ENCODE results near the gene AP3B1. TPM values are rescaled to one million over a fixed set of nuclear protein-coding genes. Genes with fewer than 3 reads are reported as not detected.
A peak's percentile ranks its signal among the peaks of the same experiment; 100 is the strongest.
"Not testable (repeated sequence)": the region's sequence is repeated elsewhere in the genome, so short reads cannot be mapped to it uniquely, and the experiment has no call there.

The AP3B1 gene
- total RNA-seq, 1 experiment from 2014 or later, result 27.4 TPM

GRCh38 chr5:78090002-78090401 is 204.5 kb downstream of the AP3B1 start:
- H4K20me1 ChIP-seq (ENCODE audit: insufficient read depth, low read depth, low read length), result no peaks in the 10 kb centered on the region
- H3K4me1 ChIP-seq (ENCODE audit: low read length), result no peaks in the 10 kb centered on the region
- H2AFZ ChIP-seq (ENCODE audit: low read length), result no peak overlapping the region
- H3K9me3 ChIP-seq (ENCODE audit: low read length), result no peaks in the 10 kb centered on the region
- no peaks in the 10 kb centered on the region for H3K27me3 ChIP-seq (ENCODE audit: low read length)
- H3K4me2 ChIP-seq (ENCODE audit: low read depth, low read length, poor library complexity, severe bottlenecking), result no peak overlapping the region
- no peaks in the 10 kb centered on the region for H3K9me2 ChIP-seq (replicated peaks; ENCODE audit: insufficient read depth, low read length)
- no peak overlapping the region for H3K27ac ChIP-seq (ENCODE audit: low read length)
- no peak for DNase-seq
- H3K79me2 ChIP-seq (ENCODE audit: low read length), result no peaks in the 10 kb centered on the region
- no peak overlapping the region for H3K9ac ChIP-seq (ENCODE audit: low read length)
- H3K36me3 ChIP-seq (ENCODE audit: insufficient read depth, low read length), result no peaks in the 10 kb centered on the region
- no peak overlapping the region for H3K4me3 ChIP-seq (ENCODE audit: low read length)

GRCh38 chr5:78078858-78079257 is 215.6 kb downstream of the AP3B1 start:
- Histone ChIP-seq H3K9ac (ENCODE audit: low read length) (no peak overlapping the region), H3K9me2 (replicated peaks; ENCODE audit: insufficient read depth, low read length) (no peaks in the 10 kb centered on the region), H3K27ac (ENCODE audit: low read length) (no peak overlapping the region), H3K4me1 (ENCODE audit: low read length) (no peaks in the 10 kb centered on the region), H3K4me2 (ENCODE audit: low read depth, low read length, poor library complexity, severe bottlenecking) (no peak overlapping the region), H4K20me1 (ENCODE audit: insufficient read depth, low read depth, low read length) (no peaks in the 10 kb centered on the region), H3K27me3 (ENCODE audit: low read length) (no peaks in the 10 kb centered on the region), H3K4me3 (ENCODE audit: low read length) (no peak overlapping the region), H3K9me3 (ENCODE audit: low read length) (no peaks in the 10 kb centered on the region), H3K36me3 (ENCODE audit: insufficient read depth, low read length) (no peaks in the 10 kb centered on the region), H2AFZ (ENCODE audit: low read length) (no peak overlapping the region), H3K79me2 (ENCODE audit: low read length) (no peaks in the 10 kb centered on the region)
- no peak for DNase-seq

DNA sequence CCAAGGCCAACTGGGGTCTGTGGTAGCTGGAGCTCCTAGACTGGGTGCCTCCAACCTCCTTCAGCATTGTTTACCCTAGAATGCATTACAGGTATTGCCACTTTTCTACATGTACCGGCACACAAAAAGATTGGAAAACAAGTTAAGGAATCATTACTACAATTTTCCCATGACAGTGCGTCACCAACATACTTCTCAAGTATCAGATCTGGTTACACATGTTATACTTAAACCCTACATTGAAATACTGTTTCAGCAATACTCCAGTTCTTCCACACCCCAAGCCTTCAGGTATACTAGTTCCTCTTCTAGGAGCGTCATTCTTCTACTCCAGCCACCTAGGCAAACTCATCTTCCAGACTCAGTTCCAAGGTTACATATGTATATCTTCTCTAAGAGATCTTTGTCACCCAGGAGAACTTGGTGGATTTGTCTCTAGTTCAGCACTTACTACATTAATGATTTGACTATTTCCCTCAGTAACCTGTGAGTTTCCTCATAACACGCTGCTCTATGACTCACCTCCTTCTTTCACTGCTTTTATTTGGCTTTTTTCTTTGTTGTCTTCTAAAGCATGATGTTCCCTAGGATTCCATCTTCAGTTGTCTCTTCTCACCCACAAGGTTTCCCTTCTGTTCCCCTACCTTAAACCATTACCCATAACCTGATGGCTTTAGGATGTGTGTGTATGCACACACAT is 217.0 kb downstream of the AP3B1 start:
- DNase-seq, result no peak
- Histone ChIP-seq H3K4me1 (ENCODE audit: low read length) (no peaks in the 10 kb centered on the region), H3K36me3 (ENCODE audit: insufficient read depth, low read length) (no peaks in the 10 kb centered on the region), H2AFZ (ENCODE audit: low read length) (no peak overlapping the region), H3K9me2 (replicated peaks; ENCODE audit: insufficient read depth, low read length) (no peaks in the 10 kb centered on the region), H3K4me2 (ENCODE audit: low read depth, low read length, poor library complexity, severe bottlenecking) (no peak overlapping the region), H3K27ac (ENCODE audit: low read length) (no peak overlapping the region), H3K79me2 (ENCODE audit: low read length) (no peaks in the 10 kb centered on the region), H3K9me3 (ENCODE audit: low read length) (no peaks in the 10 kb centered on the region), H4K20me1 (ENCODE audit: insufficient read depth, low read depth, low read length) (no peaks in the 10 kb centered on the region), H3K4me3 (ENCODE audit: low read length) (no peak overlapping the region), H3K27me3 (ENCODE audit: low read length) (no peaks in the 10 kb centered on the region), H3K9ac (ENCODE audit: low read length) (no peak overlapping the region)

- Histone ChIP-seq H3K9ac (ENCODE audit: low read length) (no peak overlapping the region), H3K27me3 (ENCODE audit: low read length) (no peaks in the 10 kb centered on the region), H3K4me2 (ENCODE audit: low read depth, low read length, poor library complexity, severe bottlenecking) (no peak overlapping the region), H3K79me2 (ENCODE audit: low read length) (no peaks in the 10 kb centered on the region), H3K4me3 (ENCODE audit: low read length) (no peak overlapping the region), H3K36me3 (ENCODE audit: insufficient read depth, low read length) (no peaks in the 10 kb centered on the region), H2AFZ (ENCODE audit: low read length) (no peak overlapping the region), H4K20me1 (ENCODE audit: insufficient read depth, low read depth, low read length) (no peaks in the 10 kb centered on the region), H3K9me2 (replicated peaks; ENCODE audit: insufficient read depth, low read length) (no peaks in the 10 kb centered on the region), H3K27ac (ENCODE audit: low read length) (no peak overlapping the region), H3K4me1 (ENCODE audit: low read length) (no peaks in the 10 kb centered on the region), H3K9me3 (ENCODE audit: low read length) (no peaks in the 10 kb centered on the region)
- DNase-seq, result no peak
Observed at GRCh38 chr5:78076351-78076750, 218.1 kb downstream of the AP3B1 start.

GRCh38 chr5:78075301-78075700 is 219.2 kb downstream of the AP3B1 start:
- H2AFZ ChIP-seq (ENCODE audit: low read length), result no peak overlapping the region
- no peaks in the 10 kb centered on the region for H3K4me1 ChIP-seq (ENCODE audit: low read length)
- no peak for DNase-seq
- no peak overlapping the region for H3K4me3 ChIP-seq (ENCODE audit: low read length)
- no peak overlapping the region for H3K9ac ChIP-seq (ENCODE audit: low read length)
- no peak overlapping the region for H3K4me2 ChIP-seq (ENCODE audit: low read depth, low read length, poor library complexity, severe bottlenecking)
- no peaks in the 10 kb centered on the region for H3K9me3 ChIP-seq (ENCODE audit: low read length)
- H3K79me2 ChIP-seq (ENCODE audit: low read length), result no peaks in the 10 kb centered on the region
- H4K20me1 ChIP-seq (ENCODE audit: insufficient read depth, low read depth, low read length), result no peaks in the 10 kb centered on the region
- no peaks in the 10 kb centered on the region for H3K27me3 ChIP-seq (ENCODE audit: low read length)
- no peak overlapping the region for H3K27ac ChIP-seq (ENCODE audit: low read length)
- H3K9me2 ChIP-seq (replicated peaks; ENCODE audit: insufficient read depth, low read length), result no peaks in the 10 kb centered on the region
- no peaks in the 10 kb centered on the region for H3K36me3 ChIP-seq (ENCODE audit: insufficient read depth, low read length)

GRCh38 chr5:78070691-78071090 is 223.8 kb downstream of the AP3B1 start:
- H2AFZ ChIP-seq (ENCODE audit: low read length); H3K4me1 ChIP-seq (ENCODE audit: low read length); H3K9ac ChIP-seq (ENCODE audit: low read length); H3K4me2 ChIP-seq (ENCODE audit: low read depth, low read length, poor library complexity, severe bottlenecking); H3K27me3 ChIP-seq (ENCODE audit: low read length); H4K20me1 ChIP-seq (ENCODE audit: insufficient read depth, low read depth, low read length); H3K79me2 ChIP-seq (ENCODE audit: low read length); H3K36me3 ChIP-seq (ENCODE audit: insufficient read depth, low read length); H3K4me3 ChIP-seq (ENCODE audit: low read length); DNase-seq; H3K9me3 ChIP-seq (ENCODE audit: low read length); H3K27ac ChIP-seq (ENCODE audit: low read length); H3K9me2 ChIP-seq (replicated peaks; ENCODE audit: insufficient read depth, low read length): not testable (repeated sequence)

GRCh38 chr5:78067581-78067980 is 226.9 kb downstream of the AP3B1 start:
- DNase-seq; H4K20me1 ChIP-seq (ENCODE audit: insufficient read depth, low read depth, low read length); H3K79me2 ChIP-seq (ENCODE audit: low read length); H3K9me3 ChIP-seq (ENCODE audit: low read length); H3K4me2 ChIP-seq (ENCODE audit: low read depth, low read length, poor library complexity, severe bottlenecking); H3K27me3 ChIP-seq (ENCODE audit: low read length); H2AFZ ChIP-seq (ENCODE audit: low read length); H3K9ac ChIP-seq (ENCODE audit: low read length); H3K4me1 ChIP-seq (ENCODE audit: low read length); H3K9me2 ChIP-seq (replicated peaks; ENCODE audit: insufficient read depth, low read length); H3K36me3 ChIP-seq (ENCODE audit: insufficient read depth, low read length); H3K27ac ChIP-seq (ENCODE audit: low read length); H3K4me3 ChIP-seq (ENCODE audit: low read length): not testable (repeated sequence)

GRCh38 chr5:78066722-78067121 is 227.8 kb downstream of the AP3B1 start:
- H3K4me2 ChIP-seq (ENCODE audit: low read depth, low read length, poor library complexity, severe bottlenecking); H3K4me3 ChIP-seq (ENCODE audit: low read length); H3K79me2 ChIP-seq (ENCODE audit: low read length); DNase-seq; H3K4me1 ChIP-seq (ENCODE audit: low read length); H3K9ac ChIP-seq (ENCODE audit: low read length); H3K9me2 ChIP-seq (replicated peaks; ENCODE audit: insufficient read depth, low read length); H2AFZ ChIP-seq (ENCODE audit: low read length); H3K27me3 ChIP-seq (ENCODE audit: low read length); H3K9me3 ChIP-seq (ENCODE audit: low read length); H4K20me1 ChIP-seq (ENCODE audit: insufficient read depth, low read depth, low read length); H3K36me3 ChIP-seq (ENCODE audit: insufficient read depth, low read length); H3K27ac ChIP-seq (ENCODE audit: low read length): not testable (repeated sequence)

DNA sequence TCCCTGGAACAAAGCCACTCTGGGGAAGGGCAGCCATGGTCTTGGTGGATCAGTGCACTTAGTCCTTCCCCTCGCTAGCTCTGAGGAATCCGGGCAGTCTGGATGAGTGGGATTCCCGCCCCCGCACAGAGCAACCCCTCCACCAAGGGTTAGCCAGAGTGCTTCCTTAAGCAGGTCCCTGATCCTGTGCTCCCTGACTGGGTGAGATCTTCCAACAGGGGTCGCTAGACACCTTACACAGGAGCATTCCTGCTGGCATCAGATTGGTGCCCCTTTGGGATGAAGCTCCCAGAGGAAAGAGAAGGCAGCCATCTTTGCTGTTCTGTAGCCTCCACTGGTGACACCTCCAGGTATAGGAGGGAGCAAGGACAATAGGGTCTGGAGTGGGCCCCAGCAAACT is 228.8 kb downstream of the AP3B1 start:
- no peak overlapping the region for H2AFZ ChIP-seq (ENCODE audit: low read length)
- H3K36me3 ChIP-seq (ENCODE audit: insufficient read depth, low read length), result no peaks in the 10 kb centered on the region
- no peaks in the 10 kb centered on the region for H3K9me3 ChIP-seq (ENCODE audit: low read length)
- no peak overlapping the region for H3K4me2 ChIP-seq (ENCODE audit: low read depth, low read length, poor library complexity, severe bottlenecking)
- no peaks in the 10 kb centered on the region for H3K79me2 ChIP-seq (ENCODE audit: low read length)
- DNase-seq, result peak; percentile 69
- no peaks in the 10 kb centered on the region for H4K20me1 ChIP-seq (ENCODE audit: insufficient read depth, low read depth, low read length)
- no peaks in the 10 kb centered on the region for H3K9me2 ChIP-seq (replicated peaks; ENCODE audit: insufficient read depth, low read length)
- no peak overlapping the region for H3K4me3 ChIP-seq (ENCODE audit: low read length)
- H3K27ac ChIP-seq (ENCODE audit: low read length), result no peak overlapping the region
- no peak overlapping the region for H3K9ac ChIP-seq (ENCODE audit: low read length)
- H3K4me1 ChIP-seq (ENCODE audit: low read length), result no peaks in the 10 kb centered on the region
- H3K27me3 ChIP-seq (ENCODE audit: low read length), result no peaks in the 10 kb centered on the region
